Mesendoderm (in vitro differentiated cells): Measurements from ENCODE around the gene CLIC3.

Experiments
- DNase-seq: peaks from one replicate; pipeline ENCODE4 v3.0.0; 2013
- H2AK5ac ChIP-seq: 2 replicates; pipeline ENCODE4 v1.6.1; 2013; ENCODE audit warnings: low read length, inconsistent platforms
- H2BK120ac ChIP-seq: 2 replicates; pipeline ENCODE4 v1.6.1; 2013; ENCODE audit warnings: low read depth, mild to moderate bottlenecking, low read length, moderate library complexity, mixed read lengths
- H2BK15ac ChIP-seq: replicated peaks from 2 replicates; pipeline ENCODE4 v1.6.1; 2013; ENCODE audit warnings: low read depth, mild to moderate bottlenecking, moderate library complexity
- H2BK5ac ChIP-seq: 2 replicates; pipeline ENCODE4 v1.6.1; 2013; ENCODE audit warnings: low read length, inconsistent platforms
- H3K18ac ChIP-seq: 2 replicates; pipeline ENCODE4 v1.6.1; 2013; ENCODE audit warnings: mild to moderate bottlenecking, low read length, mixed read lengths
- H3K23ac ChIP-seq: one replicate; pipeline ENCODE4 v1.6.1; 2013; ENCODE audit warnings: low read length
- H3K27ac ChIP-seq: 2 replicates; pipeline ENCODE4 v1.5.1; 2013; ENCODE audit warnings: low read depth, mild to moderate bottlenecking, inconsistent platforms, low read length, moderate library complexity
- H3K27me3 ChIP-seq: 2 replicates; pipeline ENCODE4 v1.6.1; 2013; ENCODE audit warnings: low read length, control low read depth, mild to moderate bottlenecking, inconsistent platforms; ENCODE audit not compliant: insufficient read depth, poor library complexity
- H3K36me3 ChIP-seq: 2 replicates; pipeline ENCODE4 v1.6.1; 2013; ENCODE audit warnings: low read length, inconsistent platforms; ENCODE audit not compliant: control insufficient read depth, insufficient read depth
- H3K4ac ChIP-seq: one replicate; pipeline ENCODE4 v1.6.1; 2013; ENCODE audit warnings: low read depth, mild to moderate bottlenecking, low read length, moderate library complexity
- H3K4me1 ChIP-seq: 2 replicates; pipeline ENCODE4 v1.6.1; 2013; ENCODE audit warnings: low read depth, low read length, inconsistent platforms; ENCODE audit not compliant: control insufficient read depth
- H3K4me2 ChIP-seq: 2 replicates; pipeline ENCODE4 v1.6.1; 2013; ENCODE audit warnings: low read length
- H3K4me3 ChIP-seq: 2 replicates; pipeline ENCODE4 v1.5.1; 2013; ENCODE audit warnings: mild to moderate bottlenecking, low read length
- H3K56ac ChIP-seq: one replicate; pipeline ENCODE4 v1.6.1; 2013; ENCODE audit warnings: low read length
- H3K79me1 ChIP-seq: 2 replicates; pipeline ENCODE4 v1.6.1; 2013; ENCODE audit warnings: low read length, inconsistent platforms
- H3K79me2 ChIP-seq: 2 replicates; pipeline ENCODE4 v1.6.1; 2013; ENCODE audit warnings: mild to moderate bottlenecking, low read length; ENCODE audit not compliant: control insufficient read depth, insufficient read depth
- H3K9ac ChIP-seq: 2 replicates; pipeline ENCODE4 v1.6.1; 2013; ENCODE audit warnings: low read length, inconsistent platforms
- H4K5ac ChIP-seq: one replicate; pipeline ENCODE4 v1.6.1; 2013; ENCODE audit warnings: low read length
- H4K8ac ChIP-seq: one replicate; pipeline ENCODE4 v1.6.1; 2013; ENCODE audit warnings: low read depth, mild to moderate bottlenecking, control low read depth, low read length, moderate library complexity
- WGBS: extraction: QIAGEN DNeasy Blood & Tissue Kit; methylation state at CpG from one replicate; pipeline ENCODE4 v1.1.7; 2013; ENCODE audit warnings: low lambda C conversion rate, missing lambda C conversion rate; ENCODE audit not compliant: insufficient coverage; ENCODE audit errors: extremely low coverage; 5-methylcytosine and 5-hydroxymethylcytosine counted together

The CLIC3 gene

DNA sequence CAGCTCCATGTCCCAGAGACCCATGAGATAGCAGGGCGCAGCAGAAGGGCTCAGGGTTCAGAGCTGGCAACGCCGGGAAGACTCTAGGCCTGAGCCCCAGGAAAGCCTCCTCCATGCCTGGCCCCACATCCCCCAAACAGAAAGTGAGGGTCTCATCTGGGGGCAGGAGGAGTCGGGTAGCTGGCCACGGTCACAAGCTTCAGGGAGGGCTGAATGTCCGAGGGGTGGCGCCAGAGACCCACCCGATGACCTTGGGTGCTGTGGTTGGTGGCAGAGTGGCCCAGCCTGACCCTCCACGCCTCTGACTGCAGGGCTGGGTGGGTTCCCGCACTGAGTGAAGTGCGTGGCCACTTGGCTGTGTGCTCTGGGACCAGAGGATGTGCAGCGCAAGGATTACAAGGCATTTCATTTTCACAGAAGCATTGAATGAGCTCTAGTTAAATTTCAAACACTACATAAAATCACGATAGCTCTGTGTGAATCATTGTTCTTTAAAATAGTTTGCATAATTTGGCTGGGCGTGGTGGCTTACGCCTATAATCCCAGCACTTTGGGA is 48.3 kb downstream of the CLIC3 start:
- DNase-seq = peak; percentile 69
- H2BK5ac ChIP-seq = no peak overlapping the region
- H3K4me2 ChIP-seq = no peak overlapping the region
- H3K79me2 ChIP-seq = peaks cover 3% of the 10 kb centered on the region
- H3K23ac ChIP-seq = no peak overlapping the region
- H3K18ac ChIP-seq = no peak overlapping the region
- no peak overlapping the region for H3K9ac ChIP-seq
- no peak overlapping the region for H4K8ac ChIP-seq
- no peak overlapping the region for H2BK15ac ChIP-seq
- H3K27ac ChIP-seq = no peak overlapping the region
- H3K4me1 ChIP-seq = no peaks in the 10 kb centered on the region
- no peaks in the 10 kb centered on the region for H3K36me3 ChIP-seq
- no peak overlapping the region for H3K56ac ChIP-seq
- H2AK5ac ChIP-seq = no peak overlapping the region
- no CpG with 5 or more reads among the region's 15 CpGs for WGBS
- no peaks in the 10 kb centered on the region for H3K27me3 ChIP-seq
- H3K4me3 ChIP-seq = no peak overlapping the region
- H4K5ac ChIP-seq = no peak overlapping the region
- no peak overlapping the region for H2BK120ac ChIP-seq
- peaks cover 2% of the 10 kb centered on the region for H3K79me1 ChIP-seq
- H3K4ac ChIP-seq = no peak overlapping the region

DNA sequence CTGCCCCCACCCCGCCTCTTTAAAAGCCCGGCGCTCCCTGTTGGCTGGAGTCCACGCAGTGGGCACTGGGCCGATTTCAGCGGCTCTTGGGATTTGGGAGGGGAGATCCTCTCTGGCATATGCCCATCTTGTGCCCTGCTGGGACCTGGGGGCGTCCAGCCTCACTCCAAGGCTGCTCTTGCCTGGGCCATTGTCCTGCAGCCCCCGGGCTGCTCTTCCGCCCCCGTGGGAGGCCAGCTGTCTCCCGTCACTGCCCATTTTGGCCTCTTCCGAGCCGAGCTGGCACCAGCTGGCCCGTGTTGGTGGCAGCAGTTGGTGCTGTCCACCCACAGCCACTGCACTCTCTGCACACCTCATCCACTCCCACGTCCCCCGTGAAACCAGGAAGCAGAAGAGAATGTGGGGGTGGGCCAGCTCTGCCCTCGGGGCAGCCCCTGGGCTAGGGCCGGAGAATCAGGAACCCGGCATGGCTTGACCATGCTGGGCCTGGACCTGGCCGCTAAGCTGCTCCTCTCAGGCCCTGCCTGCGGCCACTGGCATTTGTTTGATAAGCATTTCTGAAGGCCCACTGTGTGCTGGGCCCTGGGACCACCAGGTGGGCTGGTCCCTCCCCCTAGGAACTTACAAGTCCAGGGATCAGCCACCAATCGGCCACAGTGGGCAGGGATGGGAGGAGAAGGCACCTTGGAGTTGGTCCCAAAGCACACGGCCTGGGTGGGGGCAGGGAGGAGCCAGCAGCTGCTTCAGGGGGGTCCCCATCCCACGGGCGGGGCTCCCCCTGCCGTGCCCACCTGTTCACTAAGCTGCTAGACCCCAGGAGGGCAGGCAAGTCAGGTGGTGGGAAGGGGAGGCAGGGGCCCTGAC is 49.1 kb downstream of the CLIC3 start:
- Histone ChIP-seq H3K9ac (no peak overlapping the region), H3K36me3 (no peaks in the 10 kb centered on the region), H3K27me3 (no peaks in the 10 kb centered on the region), H3K4ac (no peak overlapping the region), H2AK5ac (no peak overlapping the region), H3K27ac (no peak overlapping the region), H4K5ac (no peak overlapping the region), H2BK120ac (no peak overlapping the region), H3K4me1 (no peaks in the 10 kb centered on the region), H2BK15ac (no peak overlapping the region), H3K56ac (no peak overlapping the region), H3K18ac (no peak overlapping the region), H2BK5ac (no peak overlapping the region), H3K79me2 (peaks cover 3% of the 10 kb centered on the region), H3K4me3 (no peak overlapping the region), H3K23ac (no peak overlapping the region), H4K8ac (no peak overlapping the region), H3K79me1 (peaks cover 2% of the 10 kb centered on the region), H3K4me2 (no peak overlapping the region)
- DNase-seq = no peak
- WGBS = no CpG with 5 or more reads among the region's 26 CpGs

GRCh38 chr9:136946228-136947027 is 49.9 kb downstream of the CLIC3 start:
- H4K5ac ChIP-seq = no peak overlapping the region
- peaks cover 3% of the 10 kb centered on the region for H3K36me3 ChIP-seq
- DNase-seq = no peak
- H3K18ac ChIP-seq = no peak overlapping the region
- no peak overlapping the region for H2BK15ac ChIP-seq
- no peak overlapping the region for H2BK5ac ChIP-seq
- no peaks in the 10 kb centered on the region for H3K4me1 ChIP-seq
- H3K4me3 ChIP-seq = no peak overlapping the region
- no peak overlapping the region for H4K8ac ChIP-seq
- H3K4me2 ChIP-seq = no peak overlapping the region
- H2BK120ac ChIP-seq = no peak overlapping the region
- WGBS = no CpG with 5 or more reads among the region's 27 CpGs
- H3K27ac ChIP-seq = no peak overlapping the region
- no peak overlapping the region for H3K56ac ChIP-seq
- H3K79me2 ChIP-seq = peaks cover 3% of the 10 kb centered on the region
- H2AK5ac ChIP-seq = no peak overlapping the region
- H3K9ac ChIP-seq = no peak overlapping the region
- no peak overlapping the region for H3K23ac ChIP-seq
- no peak overlapping the region for H3K4ac ChIP-seq
- no peaks in the 10 kb centered on the region for H3K27me3 ChIP-seq
- H3K79me1 ChIP-seq = peaks cover 2% of the 10 kb centered on the region

DNA sequence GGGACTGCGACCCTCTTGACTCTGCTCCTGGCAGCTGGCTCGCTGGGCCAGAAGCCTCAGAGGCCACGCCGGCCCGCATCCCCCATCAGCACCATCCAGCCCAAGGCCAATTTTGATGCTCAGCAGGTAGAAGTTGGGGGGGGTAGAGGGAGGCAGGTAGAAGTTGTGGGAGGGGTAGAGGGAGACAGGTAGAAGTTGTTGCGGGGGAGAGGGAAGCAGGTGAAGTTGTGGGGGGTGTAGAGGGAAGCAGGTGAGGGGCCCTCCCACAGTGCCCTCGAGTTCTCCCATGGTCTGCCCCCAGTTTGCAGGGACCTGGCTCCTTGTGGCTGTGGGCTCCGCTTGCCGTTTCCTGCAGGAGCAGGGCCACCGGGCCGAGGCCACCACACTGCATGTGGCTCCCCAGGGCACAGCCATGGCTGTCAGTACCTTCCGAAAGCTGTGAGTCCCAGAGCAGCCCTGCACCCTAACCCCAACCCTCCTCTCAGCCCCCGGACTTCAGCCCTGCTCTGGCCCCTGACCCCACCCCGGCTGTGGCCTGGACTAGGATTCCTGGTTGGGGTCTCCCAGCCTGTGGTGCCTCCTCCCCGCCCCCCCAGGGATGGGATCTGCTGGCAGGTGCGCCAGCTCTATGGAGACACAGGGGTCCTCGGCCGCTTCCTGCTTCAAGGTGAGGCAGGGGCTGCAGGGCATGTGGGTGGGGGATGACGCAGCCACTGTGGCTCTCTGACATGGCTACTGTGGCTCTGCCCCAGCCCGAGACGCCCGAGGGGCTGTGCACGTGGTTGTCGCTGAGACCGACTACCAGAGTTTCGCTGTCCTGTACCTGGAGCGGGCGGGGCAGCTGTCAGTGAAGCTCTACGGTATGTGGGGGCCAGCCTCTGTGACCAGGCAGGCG is 50.8 kb downstream of the CLIC3 start:
- DNase-seq = no peak
- WGBS = no CpG with 5 or more reads among the region's 30 CpGs

More for the DNA sequence above, 50.8 kb downstream of the CLIC3 start:
- Histone ChIP-seq H2BK15ac (no peak overlapping the region), H3K79me1 (peaks cover 2% of the 10 kb centered on the region), H3K4me3 (no peak overlapping the region), H3K79me2 (peaks cover 3% of the 10 kb centered on the region), H2BK5ac (no peak overlapping the region), H3K9ac (no peak overlapping the region), H2BK120ac (no peak overlapping the region), H3K4me2 (no peak overlapping the region), H3K36me3 (peaks cover 5% of the 10 kb centered on the region), H4K5ac (no peak overlapping the region), H3K18ac (no peak overlapping the region), H3K4ac (no peak overlapping the region), H3K56ac (no peak overlapping the region), H3K27ac (no peak overlapping the region), H3K23ac (no peak overlapping the region), H2AK5ac (no peak overlapping the region), H3K4me1 (no peaks in the 10 kb centered on the region), H3K27me3 (no peaks in the 10 kb centered on the region), H4K8ac (no peak overlapping the region)
